Hepatocyte (in vitro differentiated cells): ENCODE measurements around the gene DIP2C. TPM values are rescaled to one million over a fixed set of nuclear protein-coding genes. Genes with fewer than 3 reads are reported as not detected.

Experiments used
- DNase-seq: peaks from one replicate; pipeline ENCODE4 v3.0.0-alpha.2; 2016; ENCODE audit warnings: low spot score
- H2AFZ ChIP-seq: fragments of 200-600 bp; sonication (generic); 2 replicates; pipeline ENCODE4 v1.6.0; 2016; ENCODE audit warnings: antibody characterized with exemption, mild to moderate bottlenecking
- H3K27ac ChIP-seq: fragments of 200-600 bp; sonication (generic); 2 replicates; pipeline ENCODE4 v1.5.1; 2016; ENCODE audit warnings: mild to moderate bottlenecking
- H3K27me3 ChIP-seq: fragments of 200-600 bp; sonication (generic); 2 replicates; pipeline ENCODE4 v1.6.1; 2016
- H3K36me3 ChIP-seq: fragments of 200-600 bp; sonication (generic); replicated peaks from 2 replicates; pipeline ENCODE4 v1.5.1; 2016; ENCODE audit warnings: low read depth; ENCODE audit not compliant: insufficient read depth
- H3K4me1 ChIP-seq: fragments of 200-600 bp; sonication (generic); 2 replicates; pipeline ENCODE4 v1.5.1; 2016; ENCODE audit warnings: mild to moderate bottlenecking, moderate library complexity; ENCODE audit not compliant: insufficient read depth
- H3K4me2 ChIP-seq: fragments of 200-600 bp; sonication (generic); 2 replicates; pipeline ENCODE4 v1.6.0; 2016
- H3K4me3 ChIP-seq: fragments of 200-600 bp; sonication (generic); 2 replicates; pipeline ENCODE4 v1.5.1; 2016; ENCODE audit warnings: mild to moderate bottlenecking
- H3K79me2 ChIP-seq: fragments of 200-600 bp; sonication (generic); 2 replicates; pipeline ENCODE4 v1.6.0; 2017; ENCODE audit warnings: mild to moderate bottlenecking
- H3K9me2 ChIP-seq: fragments of 200-600 bp; sonication (generic); replicated peaks from 2 replicates; pipeline ENCODE4 v1.6.0; 2017; ENCODE audit warnings: mild to moderate bottlenecking; ENCODE audit not compliant: insufficient read depth
- H3K9me3 ChIP-seq: fragments of 200-600 bp; sonication (generic); 2 replicates; pipeline ENCODE4 v1.5.1; 2016; ENCODE audit warnings: low read depth, mild to moderate bottlenecking
- H4K20me1 ChIP-seq: fragments of 200-600 bp; sonication (generic); 2 replicates; pipeline ENCODE4 v1.6.0; 2016; ENCODE audit warnings: mild to moderate bottlenecking; ENCODE audit not compliant: insufficient read depth, poor library complexity, severe bottlenecking
- CTCF ChIP-seq: fragments of 200-600 bp; sonication (generic); IDR thresholded peaks from 2 replicates; pipeline ENCODE4 v1.5.1; 2016; ENCODE audit warnings: antibody characterized with exemption, mild to moderate bottlenecking; ENCODE audit not compliant: poor library complexity
- EZH2 ChIP-seq: fragments of 200-600 bp; sonication (generic); IDR thresholded peaks from 2 replicates; pipeline ENCODE4 v1.6.1; 2016; ENCODE audit warnings: antibody characterized with exemption, mild to moderate bottlenecking, borderline replicate concordance
- EZH2phosphoT487 ChIP-seq: fragments of 200-600 bp; sonication (generic); IDR thresholded peaks from one replicate; pipeline ENCODE4 v1.6.1; 2018; ENCODE audit warnings: antibody characterized with exemption, mild to moderate bottlenecking, low read depth, moderate library complexity; ENCODE audit not compliant: unreplicated experiment, severe bottlenecking
- WGBS: methylation state at CpG from one replicate; pipeline ENCODE4 v1.1.6; 2016; ENCODE audit warnings: low lambda C conversion rate; ENCODE audit errors: missing lambda C conversion rate; 5-methylcytosine and 5-hydroxymethylcytosine counted together
- polyA plus RNA-seq: library from polyadenylated mRNA; unstranded; fragments of >200 nt; fragmentation: Nextera tagmentation; extraction: Ambion mirVana; gene quantifications from 2 replicates; pipeline ENCODE4 v1.2.1, GENCODE V29; 2016
- total RNA-seq: library from RNA; depleted of rRNA; stranded (reverse); fragments of >200 nt; gene quantifications from 2 replicates; pipeline ENCODE4 v1.2.3, GENCODE V29; 2014

DIP2C gene
- total and polyA plus RNA-seq, 2 experiments from 2014 or later = 11.1 to 12.8 TPM

- no peaks in the 10 kb centered on the region for H3K9me3 ChIP-seq
- no peaks in the 10 kb centered on the region for H3K9me2 ChIP-seq
- no peak for DNase-seq
- H3K4me1 ChIP-seq = peaks cover 4% of the 10 kb centered on the region
- no peak overlapping the region for H3K4me3 ChIP-seq
- no peaks in the 10 kb centered on the region for H3K36me3 ChIP-seq
- WGBS = 85% methylated on average over 9 of the region's 9 CpGs
- no peak overlapping the region for H3K4me2 ChIP-seq
- H4K20me1 ChIP-seq = peaks cover 32% of the 10 kb centered on the region
- H3K27ac ChIP-seq = no peak overlapping the region
- no peak overlapping the region for H2AFZ ChIP-seq
- TF ChIP-seq CTCF = no peak
- TF ChIP-seq EZH2 = no peak
- no peak for TF ChIP-seq EZH2phosphoT487
- H3K27me3 ChIP-seq = no peaks in the 10 kb centered on the region
- peaks cover 75% of the 10 kb centered on the region for H3K79me2 ChIP-seq
Observed at GRCh38 chr10:535051-535450, 154.4 kb downstream of the DIP2C start.

- Histone ChIP-seq H3K9me3 (no peaks in the 10 kb centered on the region), H3K36me3 (no peaks in the 10 kb centered on the region), H3K4me3 (no peak overlapping the region), H2AFZ (no peak overlapping the region), H3K79me2 (peaks cover 75% of the 10 kb centered on the region), H3K27me3 (no peaks in the 10 kb centered on the region), H3K4me2 (no peak overlapping the region), H3K27ac (no peak overlapping the region), H3K4me1 (peaks cover 4% of the 10 kb centered on the region), H4K20me1 (peaks cover 29% of the 10 kb centered on the region), H3K9me2 (no peaks in the 10 kb centered on the region)
- TF ChIP-seq CTCF (no peak), EZH2 (no peak), EZH2phosphoT487 (no peak)
- 90% methylated on average over 14 of the region's 14 CpGs for WGBS
- DNase-seq = no peak
Observed at GRCh38 chr10:534047-534566, 155.4 kb downstream of the DIP2C start.

- 86% methylated on average over 7 of the region's 7 CpGs for WGBS
Observed at GRCh38 chr10:533611-534010, 155.9 kb downstream of the DIP2C start.

More at GRCh38 chr10:533611-534010, 155.9 kb downstream of the DIP2C start:
- Histone ChIP-seq H4K20me1 (peaks cover 29% of the 10 kb centered on the region), H3K27me3 (no peaks in the 10 kb centered on the region), H3K4me2 (no peak overlapping the region), H3K9me2 (no peaks in the 10 kb centered on the region), H3K79me2 (peaks cover 76% of the 10 kb centered on the region), H3K27ac (no peak overlapping the region), H3K9me3 (no peaks in the 10 kb centered on the region), H3K4me1 (peaks cover 4% of the 10 kb centered on the region), H3K4me3 (no peak overlapping the region), H3K36me3 (no peaks in the 10 kb centered on the region), H2AFZ (no peak overlapping the region)
- no peak for DNase-seq
- TF ChIP-seq CTCF = no peak
- no peak for TF ChIP-seq EZH2
- no peak for TF ChIP-seq EZH2phosphoT487
